HG02970 (cell line): ENCODE data around the gene PITX2.
"Not testable (repeated sequence)": the region's sequence is repeated elsewhere in the genome, so short reads cannot be mapped to it uniquely, and the experiment has no call there.

Source experiments
- ATAC-seq: cut with Tn5 transposase; IDR thresholded peaks from one replicate; pipeline ENCODE4 v1.9.1; 2021; ENCODE audit warnings: mild to moderate bottlenecking, moderate library complexity, moderate number of reproducible peaks; ENCODE audit not compliant: unreplicated experiment, low FRiP score

The PITX2 gene

DNA sequence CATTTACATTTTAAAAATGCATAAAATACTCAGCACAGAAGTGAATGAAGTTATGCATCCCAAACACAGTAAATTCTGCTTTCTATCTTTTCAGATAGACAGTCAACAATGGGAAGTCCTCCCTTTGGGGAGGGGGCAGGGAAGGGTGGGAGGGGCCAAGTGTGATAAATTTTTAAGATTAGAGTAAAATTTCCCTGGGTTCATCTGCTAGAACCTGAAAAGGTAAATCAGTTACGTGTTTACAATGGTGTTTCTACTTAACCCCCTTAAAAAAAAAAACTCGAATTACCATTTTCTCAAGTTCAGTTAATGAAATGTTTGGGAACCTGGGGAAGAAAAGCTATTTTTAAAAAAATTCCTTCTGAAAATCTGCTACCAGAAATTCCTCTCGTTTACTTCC lies 9.1 kb downstream of the PITX2 start:
- ATAC-seq, result no peak

DNA sequence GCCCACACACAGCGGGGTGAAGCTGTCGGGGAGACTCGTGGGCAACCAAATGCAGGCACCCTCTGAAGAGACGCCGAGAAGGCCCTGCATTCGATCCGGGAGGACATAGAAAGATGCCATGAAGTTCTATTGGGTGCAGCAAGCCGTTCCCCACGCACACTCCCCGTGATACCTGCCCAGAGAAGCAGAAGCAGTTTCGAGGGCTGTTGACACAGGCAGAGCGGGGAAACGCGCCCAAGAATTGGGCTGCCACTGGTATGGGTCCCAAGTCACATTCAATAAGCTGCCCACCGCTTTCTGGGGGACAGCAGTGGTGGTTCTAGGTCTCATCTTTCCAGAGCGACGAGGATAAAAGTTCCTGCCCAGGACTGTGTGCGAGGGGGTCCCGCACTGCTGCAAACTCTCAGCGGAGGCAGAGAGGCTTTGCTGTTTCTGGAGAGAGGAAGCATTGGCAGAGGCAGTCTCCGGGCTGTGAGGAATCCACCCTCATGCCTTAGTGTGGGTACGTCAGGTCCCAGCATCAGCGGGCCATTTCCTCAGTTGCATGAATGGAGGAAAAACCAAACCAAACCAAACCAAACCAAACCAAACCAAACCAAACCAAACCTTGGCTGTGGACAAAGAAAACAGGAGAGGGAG lies 10.1 kb downstream of the PITX2 start:
- no peak for ATAC-seq

DNA sequence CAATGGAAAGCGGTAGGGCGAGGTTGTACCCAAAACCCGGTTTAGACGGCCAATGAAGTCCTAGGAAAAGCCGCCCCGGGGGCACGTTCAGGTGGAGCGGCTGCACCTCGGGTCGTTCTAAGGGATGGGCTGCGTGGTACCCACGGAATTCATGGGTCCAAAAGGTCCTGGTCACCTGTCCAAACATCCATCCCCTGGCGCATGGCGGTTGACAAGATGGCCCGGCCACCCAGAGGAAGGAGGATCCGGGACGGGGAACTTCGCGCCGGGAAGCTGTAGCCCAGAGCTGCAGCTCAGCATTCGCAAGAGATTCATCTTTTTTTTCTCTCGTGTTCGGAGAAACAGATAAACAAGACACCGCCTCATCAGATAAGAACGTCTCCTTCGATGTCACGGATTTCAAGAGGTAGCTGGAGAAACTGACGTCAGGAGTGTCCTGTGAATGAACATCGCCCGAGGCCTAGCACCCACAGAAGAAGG lies 10.9 kb downstream of the PITX2 start:
- no peak for ATAC-seq

DNA sequence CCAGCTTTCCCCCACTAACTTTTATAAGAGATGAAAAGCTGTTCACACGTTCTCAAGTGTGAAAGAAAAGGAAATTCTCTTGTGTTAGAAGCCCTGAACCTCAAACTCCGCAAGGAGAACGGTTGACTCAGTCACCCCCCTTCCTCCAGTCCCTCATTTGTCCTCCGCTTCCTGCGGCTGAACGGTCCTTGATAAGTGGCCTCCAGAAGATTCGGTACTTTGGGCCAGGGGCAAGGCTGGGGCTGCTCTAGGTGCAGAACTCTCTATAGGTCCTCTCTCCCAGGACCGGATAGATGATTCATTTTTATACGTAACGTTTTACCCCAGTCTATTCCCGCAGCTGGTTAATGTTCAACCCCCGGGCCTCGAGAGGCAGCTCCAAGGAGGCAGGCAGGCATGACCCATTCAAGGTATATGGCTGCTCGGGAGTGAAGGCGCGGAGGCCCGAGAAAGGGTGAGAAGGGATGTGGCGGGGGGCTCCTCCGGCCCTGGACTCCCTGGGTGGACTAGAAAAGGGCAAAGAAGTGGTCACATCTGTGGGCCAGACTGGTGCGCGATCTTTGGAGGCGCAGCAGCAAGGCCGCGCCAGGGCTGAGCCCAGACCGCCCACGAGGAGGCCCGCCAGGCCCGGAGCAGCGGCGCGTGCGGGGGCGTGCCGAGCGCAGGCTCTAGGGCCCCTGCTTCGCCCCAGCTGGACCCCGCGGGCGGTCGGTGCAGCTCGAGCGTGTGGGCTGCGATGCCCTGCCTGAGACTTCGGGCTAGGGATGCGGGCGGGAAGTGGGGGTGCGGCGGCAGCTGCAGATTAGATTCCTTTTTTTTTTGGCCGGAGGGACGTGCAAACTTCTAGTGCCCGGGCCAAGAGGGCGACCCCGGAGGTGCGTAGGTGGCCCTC lies 11.7 kb downstream of the PITX2 start:
- ATAC-seq, result no peak

DNA sequence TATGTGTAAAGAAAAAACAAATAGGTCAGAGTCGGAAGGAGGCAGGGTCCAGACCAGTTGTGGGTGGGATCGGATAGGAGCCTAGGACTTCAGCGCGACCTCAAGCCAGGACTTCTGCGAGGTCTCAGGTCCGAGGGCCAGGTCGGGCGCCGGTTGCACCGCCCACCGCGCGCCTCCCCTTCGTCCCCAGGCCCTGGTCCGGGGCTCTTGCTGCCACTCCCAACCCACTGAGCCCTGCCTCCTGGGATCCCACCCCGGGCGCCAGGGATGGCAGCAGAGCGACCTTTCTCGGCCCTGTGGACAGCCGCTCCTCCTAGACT lies 12.3 kb downstream of the PITX2 start:
- no peak for ATAC-seq

DNA sequence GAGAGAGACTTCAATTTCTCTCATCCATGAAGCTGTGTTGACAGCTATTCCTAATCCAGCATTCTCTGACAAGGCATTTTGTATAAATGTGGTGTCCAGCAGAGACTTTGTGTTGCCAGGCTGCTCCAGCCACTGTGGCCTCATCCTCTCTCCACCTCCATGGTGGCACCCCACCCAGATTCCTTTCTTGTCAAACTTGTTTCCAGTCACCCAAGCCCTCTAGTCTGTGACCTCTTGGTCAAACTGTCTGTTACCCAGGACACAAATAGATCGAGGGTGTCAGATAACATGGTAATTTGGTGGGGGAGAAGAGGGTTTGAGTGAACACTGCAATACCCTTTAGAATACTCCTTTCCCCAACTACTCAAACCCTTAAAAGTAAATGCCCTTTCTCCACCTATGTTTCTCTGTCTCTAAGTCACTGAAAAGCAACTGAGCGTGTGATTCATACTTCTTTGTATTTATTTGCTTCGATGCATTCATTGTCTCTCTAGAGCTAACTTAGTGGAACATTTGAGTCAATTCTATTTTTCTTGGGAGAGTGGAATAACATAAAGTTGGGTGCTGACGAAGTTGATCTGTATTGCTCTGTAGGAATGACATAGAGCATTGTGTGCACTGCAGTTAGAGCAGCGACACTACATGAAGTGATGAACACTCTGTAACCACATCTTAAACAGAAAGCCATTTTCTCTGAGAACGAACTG lies 13.7 kb downstream of the PITX2 start:
- ATAC-seq, result no peak

DNA sequence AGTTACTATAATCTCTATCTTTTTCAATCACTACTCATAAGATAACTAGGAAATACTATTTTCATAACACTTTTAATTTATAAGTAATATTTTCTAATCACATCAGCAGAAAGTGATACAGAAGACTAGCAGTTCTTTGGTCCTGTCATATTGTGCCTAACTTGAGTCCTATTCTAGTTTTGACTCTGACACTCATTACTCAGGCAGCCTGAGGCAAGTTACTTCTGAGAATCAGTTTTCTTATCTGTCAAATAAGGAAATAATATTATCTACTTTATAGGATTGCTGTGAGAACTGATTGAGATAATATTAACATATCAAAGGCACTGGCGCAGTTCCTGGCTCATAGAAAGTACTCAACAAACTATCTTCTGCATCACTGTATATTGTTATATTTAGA lies 17.8 kb downstream of the PITX2 start:
- no peak for ATAC-seq

DNA sequence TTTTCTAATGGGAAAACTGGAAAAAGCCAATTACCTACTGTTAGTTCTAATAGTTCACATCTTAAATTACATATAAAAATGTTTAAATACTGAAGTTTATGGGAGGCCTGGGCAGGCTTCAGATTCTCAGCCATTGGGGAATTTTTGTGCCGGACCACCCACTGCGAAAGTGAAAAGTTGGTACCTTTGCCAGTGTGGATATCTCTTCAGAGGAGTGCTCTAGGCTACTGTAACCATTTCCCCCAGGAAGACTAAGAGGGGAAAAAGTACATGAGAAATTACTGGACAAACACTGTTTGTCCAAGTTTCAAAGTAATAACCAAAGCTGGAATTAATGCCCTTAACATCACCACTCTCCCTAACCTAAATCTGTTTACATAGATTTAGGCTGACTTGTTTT lies 20.8 kb downstream of the PITX2 start:
- no peak for ATAC-seq

DNA sequence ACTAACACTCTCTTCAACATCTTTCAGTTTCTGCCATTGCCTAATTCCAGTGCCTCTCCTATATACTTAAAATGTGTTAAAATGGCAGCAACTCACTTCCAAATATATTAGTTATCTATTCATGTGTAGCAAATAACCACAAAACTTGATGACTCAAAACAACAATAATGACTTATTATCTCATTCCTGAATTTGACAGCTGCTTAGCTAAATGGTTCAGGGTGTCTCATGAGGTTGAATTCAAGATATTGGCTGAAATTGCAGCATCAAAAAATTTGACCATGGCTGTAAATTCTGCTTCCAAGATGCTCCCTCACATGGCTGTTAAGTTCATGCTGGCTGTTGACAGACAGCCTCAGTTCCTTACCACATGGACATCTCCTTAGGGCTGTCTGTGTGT lies 25.3 kb downstream of the PITX2 start:
- ATAC-seq, result no peak

DNA sequence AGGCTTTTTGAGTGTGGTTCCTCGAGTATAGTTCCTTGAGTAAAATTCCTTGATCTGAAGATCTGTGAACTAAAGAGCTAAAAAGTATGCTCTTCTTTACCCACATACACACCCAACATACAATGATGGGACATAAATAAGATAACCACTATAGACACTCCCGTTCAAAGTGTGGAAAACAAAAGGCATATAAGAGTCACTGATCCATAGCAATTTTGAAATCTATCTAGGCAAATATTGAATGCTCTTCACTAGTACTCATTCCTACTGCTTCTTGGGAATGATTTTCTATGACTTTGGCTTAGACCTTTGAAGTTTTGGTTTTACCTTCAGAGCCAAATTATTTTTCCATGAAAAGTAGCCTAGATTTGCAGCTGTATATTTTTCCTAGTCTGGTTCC lies 26.4 kb downstream of the PITX2 start:
- ATAC-seq, result no peak

DNA sequence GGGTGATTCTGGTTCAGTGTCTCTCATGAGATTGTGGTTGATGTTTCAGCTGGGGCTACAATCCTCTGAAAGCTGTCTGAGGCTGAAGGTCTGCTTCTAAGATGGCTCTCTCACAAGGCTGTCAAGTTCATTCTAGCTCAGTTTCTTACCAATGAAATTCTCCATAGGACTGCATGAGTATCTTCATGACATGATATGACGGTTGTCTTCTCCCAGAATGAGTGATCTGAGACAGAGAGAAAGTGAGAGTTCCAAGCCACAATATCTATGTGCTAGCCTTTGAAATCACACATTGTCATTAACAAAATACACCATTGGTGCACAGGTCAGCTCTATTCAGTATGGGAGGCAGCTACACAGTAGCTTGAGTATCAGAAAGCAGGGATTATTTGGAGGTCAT lies 27.3 kb downstream of the PITX2 start:
- no peak for ATAC-seq

DNA sequence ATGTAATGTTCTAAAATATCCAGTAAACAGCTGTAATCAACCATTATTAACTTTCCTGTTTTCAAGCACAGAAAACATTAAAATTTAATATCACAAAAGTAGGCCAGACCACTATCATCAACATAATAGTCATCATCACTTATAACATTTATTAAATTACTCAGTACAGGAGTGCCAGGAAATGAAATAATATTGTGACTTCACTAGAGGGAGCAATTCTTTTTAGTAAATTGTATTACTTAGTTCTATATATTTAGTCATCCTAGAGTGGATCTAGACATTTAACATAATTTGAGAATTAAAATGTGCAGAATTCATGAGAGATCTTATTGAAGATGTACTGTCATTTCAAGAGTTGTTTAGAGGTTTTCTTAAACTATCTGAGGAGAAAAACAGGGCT lies 33.6 kb downstream of the PITX2 start:
- ATAC-seq, result no peak

DNA sequence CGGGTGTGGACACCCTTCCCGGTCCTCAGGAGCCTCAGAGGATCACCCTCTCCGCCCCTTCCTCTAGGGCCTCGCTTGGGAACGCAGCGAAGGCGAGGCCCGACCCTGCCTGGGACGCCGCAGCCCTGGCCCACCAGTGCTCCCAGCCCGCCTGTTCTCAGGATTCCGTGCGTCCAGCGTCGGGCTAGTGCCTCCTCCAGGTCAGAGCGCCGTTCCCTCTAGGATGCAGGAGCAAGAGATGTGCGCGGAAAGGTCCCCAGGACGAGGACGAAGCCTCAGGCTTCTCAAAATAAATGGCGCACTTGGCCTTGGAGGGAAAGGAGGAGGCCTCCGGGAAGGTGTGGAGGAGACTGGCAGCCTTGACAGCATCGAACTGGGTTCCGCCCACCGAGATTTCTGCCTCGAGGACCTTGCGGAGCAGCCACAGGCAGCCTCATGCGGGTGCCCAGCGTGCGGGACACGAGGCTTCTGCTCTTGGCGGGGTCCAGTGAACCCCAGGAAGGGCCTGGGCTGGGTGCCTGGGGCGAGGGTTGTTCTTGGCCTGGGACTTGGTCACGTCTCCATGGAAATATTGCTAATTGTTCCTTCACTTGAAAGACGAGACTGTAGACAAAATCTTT lies 35.1 kb downstream of the PITX2 start:
- ATAC-seq, result no peak

DNA sequence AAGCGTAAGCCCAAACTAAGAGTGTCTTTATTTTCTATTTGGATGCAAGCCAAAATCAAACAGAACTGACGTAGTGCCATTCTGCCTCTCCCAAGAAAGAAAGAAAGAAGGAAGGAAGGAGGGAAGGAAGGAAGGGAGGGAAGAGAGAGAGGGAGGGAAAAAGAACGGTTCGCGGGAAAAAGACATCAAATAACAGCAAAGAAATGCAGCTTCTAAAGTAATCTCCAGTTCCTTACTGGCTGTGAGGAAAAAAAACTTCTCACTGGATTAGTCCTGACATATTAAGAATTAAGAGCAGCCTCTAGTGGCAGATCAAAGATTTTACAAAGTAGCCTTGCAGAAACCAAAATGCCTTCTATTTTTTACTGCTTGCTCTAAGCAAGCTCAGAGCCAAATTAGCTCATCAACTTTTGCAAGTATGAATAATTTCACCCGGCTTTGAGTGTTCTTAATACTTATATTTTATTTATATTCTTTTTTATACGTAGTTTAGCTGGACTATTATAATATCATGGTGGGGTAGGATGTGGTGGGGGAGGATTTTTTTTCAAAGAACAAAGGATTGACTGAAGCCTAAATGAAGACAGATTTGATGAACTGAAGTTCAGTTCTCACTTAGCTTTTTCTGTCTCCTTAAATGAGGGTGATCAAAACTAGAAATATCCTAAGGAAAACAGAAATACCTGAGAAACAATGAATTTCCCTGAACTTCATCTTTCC lies 36.6 kb downstream of the PITX2 start:
- ATAC-seq, result no peak

DNA sequence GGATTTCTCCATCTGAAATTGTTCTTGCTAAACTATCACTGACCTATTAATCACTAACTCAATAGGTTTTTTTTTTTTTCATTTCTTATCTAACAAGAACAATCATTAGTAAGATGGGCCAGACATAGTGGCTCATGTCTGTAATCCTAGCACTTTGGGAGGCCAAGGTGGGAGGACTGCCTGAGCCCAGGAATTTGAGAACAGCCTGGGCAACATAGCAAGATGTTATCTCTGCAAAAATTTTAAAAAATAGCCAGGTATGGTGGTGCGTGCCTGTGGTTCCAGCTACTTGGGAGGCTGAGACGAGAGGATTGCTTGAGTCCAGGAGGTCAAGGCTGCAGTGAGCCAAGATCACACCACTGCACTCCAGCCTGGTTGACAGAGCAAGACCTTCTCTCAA lies 46.2 kb downstream of the PITX2 start:
- ATAC-seq, result not testable (repeated sequence)
